ENCODE measurements around the gene GGNBP2.
"Not testable (repeated sequence)": the region's sequence is repeated elsewhere in the genome, so short reads cannot be mapped to it uniquely, and the experiment has no call there.

Gene GGNBP2

GRCh38 chr17:36544307-36545076 is at the start of gene GGNBP2:
Gene GGNBP2, plus strand, starts transcription at chr17:36544919. Its CDS starts 806 bp downstream, at chr17:36545725.
- DNase-seq = peak; percentile 95 to 100 (median 99)

GRCh38 chr17:36495076-36495578 is 49.6 kb upstream of the GGNBP2 start:
- no peak for DNase-seq

GRCh38 chr17:36496018-36496789 is 48.5 kb upstream of the GGNBP2 start:
- DNase-seq = no peak

- no peak for DNase-seq
These were observed 46.6 kb upstream of the GGNBP2 start for GRCh38 chr17:36498155-36498554.

- DNase-seq = no peak
These were observed 46.0 kb upstream of the GGNBP2 start for GRCh38 chr17:36498560-36499300.

GRCh38 chr17:36500745-36501225 is 43.9 kb upstream of the GGNBP2 start:
- DNase-seq = no peak

GRCh38 chr17:36501351-36501750 is 43.4 kb upstream of the GGNBP2 start:
- DNase-seq = no peak

- no peak for DNase-seq
These were observed 42.8 kb upstream of the GGNBP2 start for GRCh38 chr17:36501963-36502362.

GRCh38 chr17:36503456-36504155 is 41.1 kb upstream of the GGNBP2 start:
- DNase-seq = no peak

- DNase-seq = no peak
These were observed 40.6 kb upstream of the GGNBP2 start for GRCh38 chr17:36504156-36504545.

GRCh38 chr17:36505171-36505570 is 39.5 kb upstream of the GGNBP2 start:
- DNase-seq = no peak

GRCh38 chr17:36506249-36506826 is 38.4 kb upstream of the GGNBP2 start:
- DNase-seq = no peak

- no peak for DNase-seq
These were observed 37.9 kb upstream of the GGNBP2 start for GRCh38 chr17:36506831-36507230.

GRCh38 chr17:36507266-36507665 is 37.5 kb upstream of the GGNBP2 start:
- DNase-seq = no peak

GRCh38 chr17:36508439-36508838 is 36.3 kb upstream of the GGNBP2 start:
- DNase-seq = not testable (repeated sequence)

- DNase-seq = no peak
These were observed 35.3 kb upstream of the GGNBP2 start for GRCh38 chr17:36509272-36509985.

- DNase-seq = no peak
These were observed 34.1 kb upstream of the GGNBP2 start for GRCh38 chr17:36510636-36511035.

- DNase-seq = no peak
These were observed 33.5 kb upstream of the GGNBP2 start for GRCh38 chr17:36511216-36511615.

GRCh38 chr17:36512641-36513040 is 32.1 kb upstream of the GGNBP2 start:
- no peak for DNase-seq

- no peak for DNase-seq
These were observed 29.9 kb upstream of the GGNBP2 start for GRCh38 chr17:36514856-36515255.

GRCh38 chr17:36515837-36516236 is 28.9 kb upstream of the GGNBP2 start:
- no peak for DNase-seq
